ENCODE measurements around the gene UNC5C.

Gene UNC5C

GRCh38 chr4:95548738-95549245 is at the start of gene UNC5C:
UNC5C (minus strand) TSS chr4:95548973.
- H3K27ac ChIP-seq = peak within 1 kb of the TSS; percentile 96 to 98
- DNase-seq = peak; percentile 84 to 96
- H3K9me3 ChIP-seq = no peaks in the 10 kb centered on the region
- intact Hi-C loops (cut with DNase I; ENCODE audit: low total_unique reads) = no loop called here
- H3K27me3 ChIP-seq = no peaks in the 10 kb centered on the region
- TF ChIP-seq CTCF (IDR thresholded peaks at IDR 0.05) = no peak
- H3K36me3 ChIP-seq = no peaks in the 10 kb centered on the region
- H3K4me3 ChIP-seq = peak within 1 kb of the TSS; percentile 70 to 81
- peaks cover 0 to 16% (median 5%) of the 10 kb centered on the region in 4 donors for H3K4me1 ChIP-seq

GRCh38 chr4:95596676-95597075 is 47.9 kb upstream of the UNC5C start:
- Histone ChIP-seq H3K9me3 (no peaks in the 10 kb centered on the region), H3K4me1 (no peaks in the 10 kb centered on the region), H3K36me3 (no peaks in the 10 kb centered on the region), H3K27me3 (no peaks in the 10 kb centered on the region), H3K27ac (no peak overlapping the region), H3K4me3 (no peak overlapping the region)
- DNase-seq = no peak
- no peak for TF ChIP-seq CTCF (IDR thresholded peaks at IDR 0.05)
- intact Hi-C loops (cut with DNase I; ENCODE audit: low total_unique reads) = no loop called here

GRCh38 chr4:95594629-95595028 is 45.9 kb upstream of the UNC5C start:
- Histone ChIP-seq H3K9me3 (no peaks in the 10 kb centered on the region), H3K4me1 (no peaks in the 10 kb centered on the region), H3K4me3 (no peak overlapping the region), H3K36me3 (no peaks in the 10 kb centered on the region), H3K27me3 (no peaks in the 10 kb centered on the region), H3K27ac (no peak overlapping the region)
- intact Hi-C loops (cut with DNase I; ENCODE audit: low total_unique reads) = no loop called here
- no peak for TF ChIP-seq CTCF (IDR thresholded peaks at IDR 0.05)
- DNase-seq = no peak

GRCh38 chr4:95594013-95594412 is 45.2 kb upstream of the UNC5C start:
- Histone ChIP-seq H3K27me3 (no peaks in the 10 kb centered on the region), H3K4me3 (no peak overlapping the region), H3K36me3 (no peaks in the 10 kb centered on the region), H3K9me3 (no peaks in the 10 kb centered on the region), H3K4me1 (no peaks in the 10 kb centered on the region), H3K27ac (no peak overlapping the region)
- intact Hi-C loops (cut with DNase I; ENCODE audit: low total_unique reads) = no loop called here
- no peak for TF ChIP-seq CTCF (IDR thresholded peaks at IDR 0.05)
- no peak for DNase-seq

GRCh38 chr4:95591278-95591677 is 42.5 kb upstream of the UNC5C start:
- H3K36me3 ChIP-seq = no peaks in the 10 kb centered on the region
- H3K27me3 ChIP-seq = no peaks in the 10 kb centered on the region
- no peak overlapping the region for H3K4me3 ChIP-seq
- H3K27ac ChIP-seq = no peak overlapping the region
- H3K9me3 ChIP-seq = no peaks in the 10 kb centered on the region
- intact Hi-C loops (cut with DNase I; ENCODE audit: low total_unique reads) = no loop called here
- no peak for TF ChIP-seq CTCF (IDR thresholded peaks at IDR 0.05)
- H3K4me1 ChIP-seq = no peaks in the 10 kb centered on the region
- DNase-seq = no peak

GRCh38 chr4:95590615-95591014 is 41.8 kb upstream of the UNC5C start:
- H3K4me1 ChIP-seq = no peaks in the 10 kb centered on the region
- TF ChIP-seq CTCF (IDR thresholded peaks at IDR 0.05) = no peak
- H3K27ac ChIP-seq = no peak overlapping the region
- H3K27me3 ChIP-seq = no peaks in the 10 kb centered on the region
- no peaks in the 10 kb centered on the region for H3K36me3 ChIP-seq
- no peak overlapping the region for H3K4me3 ChIP-seq
- DNase-seq = no peak
- H3K9me3 ChIP-seq = no peaks in the 10 kb centered on the region
- intact Hi-C loops (cut with DNase I; ENCODE audit: low total_unique reads) = no loop called here
